Endodermal cell (in vitro differentiated cells): Measurements from ENCODE around the gene NFATC1. TPM values are rescaled to one million over a fixed set of nuclear protein-coding genes. Genes with fewer than 3 reads are reported as not detected.

ENCODE experiments used
- DNase-seq: peaks from one replicate; pipeline ENCODE4 v3.0.0-alpha.2; 2017
- H3K27ac ChIP-seq: 2 replicates; pipeline ENCODE4 v1.5.1; 2013; ENCODE audit warnings: mild to moderate bottlenecking, low read depth, low read length, moderate library complexity
- H3K27me3 ChIP-seq: 2 replicates; pipeline ENCODE4 v1.6.1; 2013; ENCODE audit warnings: mild to moderate bottlenecking, low read length, moderate library complexity; ENCODE audit not compliant: insufficient read depth, control insufficient read depth, poor library complexity, severe bottlenecking
- H3K36me3 ChIP-seq: 2 replicates; pipeline ENCODE4 v1.7.0; 2013; ENCODE audit warnings: mild to moderate bottlenecking, low read length, moderate library complexity; ENCODE audit not compliant: control insufficient read depth, insufficient read depth
- H3K4me1 ChIP-seq: one replicate; pipeline ENCODE4 v1.7.0; 2013; ENCODE audit warnings: low read length; ENCODE audit not compliant: control insufficient read depth, insufficient read depth
- H3K4me3 ChIP-seq: 2 replicates; pipeline ENCODE4 v1.5.1; 2013; ENCODE audit warnings: mild to moderate bottlenecking, low read length, moderate library complexity
- H3K9ac ChIP-seq: 2 replicates; pipeline ENCODE4 v1.6.1; 2013; ENCODE audit warnings: mild to moderate bottlenecking, low read length, moderate library complexity; ENCODE audit not compliant: poor library complexity, severe bottlenecking; ENCODE audit errors: extremely low read depth
- H3K9me3 ChIP-seq: 2 replicates; pipeline ENCODE4 v1.6.1; 2013; ENCODE audit warnings: mild to moderate bottlenecking, low read length, moderate library complexity; ENCODE audit not compliant: control insufficient read depth
- H3K27ac Mint-ChIP-seq: 2 replicates; pipeline ENCODE4 v1.8.0; 2020; ENCODE audit warnings: mixed read lengths
- H3K27me3 Mint-ChIP-seq: 2 replicates; pipeline ENCODE4 v1.8.0; 2021; ENCODE audit warnings: mild to moderate bottlenecking, mixed read lengths; ENCODE audit not compliant: insufficient read depth
- H3K36me3 Mint-ChIP-seq: 2 replicates; pipeline ENCODE4 v1.8.0; 2020; ENCODE audit warnings: low read depth, mixed read lengths
- H3K4me1 Mint-ChIP-seq: 2 replicates; pipeline ENCODE4 v1.8.0; 2020; ENCODE audit warnings: mixed read lengths
- H3K4me3 Mint-ChIP-seq: 2 replicates; pipeline ENCODE4 v1.8.0; 2020; ENCODE audit warnings: mild to moderate bottlenecking, moderate library complexity, mixed read lengths
- H3K9me3 Mint-ChIP-seq: 2 replicates; pipeline ENCODE4 v1.8.0; 2020; ENCODE audit warnings: mild to moderate bottlenecking, mixed read lengths
- CTCF ChIP-seq: fragments of 200-600 bp; sonication (generic); conservative IDR thresholded peaks from 2 replicates; pipeline ENCODE4 v1.5.0; 2021; ENCODE audit warnings: antibody characterized with exemption, mild to moderate bottlenecking
- WGBS, 2 experiments: methylation state at CpG; one replicate each; pipeline versions ENCODE4 v1.1.5 to v1.1.7; 2013; ENCODE audit warnings: missing lambda C conversion rate in 2 of 2, mixed read lengths in 1 of 2; ENCODE audit not compliant: insufficient coverage in 1 of 2, insufficient read length in 1 of 2; 5-methylcytosine and 5-hydroxymethylcytosine counted together
- total RNA-seq, 2 donors: library from RNA; stranded (reverse); fragmentation: NEBNext Ultra II Directional in 1 of 2; extraction: Animal tissue kit (Norgen Biotek cat#: 25700) in 1 of 2; gene quantifications; 2 replicates in 1 of 2; 3 replicates in 1 of 2; pipeline ENCODE4 v1.2.1, GENCODE V29; 2021

The NFATC1 gene
- total RNA-seq, 2 donors from 2014 or later = 23.4 to 32.5 TPM

GRCh38 chr18:79393181-79393634 lies 2.5 kb upstream of the NFATC1 start:
- Mint-ChIP-seq H3K4me3 (peak overlapping the region; percentile 63), H3K9me3 (no peaks in the 10 kb centered on the region), H3K36me3 (no peaks in the 10 kb centered on the region), H3K27ac (peak overlapping the region; percentile 90), H3K4me1 (peaks cover 7% of the 10 kb centered on the region), H3K27me3 (peaks cover 48% of the 10 kb centered on the region)
- no peaks in the 10 kb centered on the region for H3K36me3 ChIP-seq
- DNase-seq = peak; percentile 62
- TF ChIP-seq CTCF = no peak
- peaks cover under 1% of the 10 kb centered on the region for H3K4me1 ChIP-seq
- H3K9me3 ChIP-seq = no peaks in the 10 kb centered on the region
- H3K4me3 ChIP-seq = peak overlapping the region; percentile 73
- WGBS, 2 experiments = 21 to 25% methylated on average over 8 to 30 of the region's 30 CpGs
- H3K27me3 ChIP-seq = peaks cover 47% of the 10 kb centered on the region
- no peak overlapping the region for H3K27ac ChIP-seq
- H3K9ac ChIP-seq = peak overlapping the region; percentile 69

GRCh38 chr18:79393635-79394533 lies 1.8 kb upstream of the NFATC1 start:
- 0 to 2% methylated on average over 2 to 71 of the region's 83 CpGs for WGBS, 2 experiments
- Mint-ChIP-seq H3K4me3 (peak overlapping the region; percentile 63), H3K4me1 (peaks cover 1% of the 10 kb centered on the region), H3K36me3 (peaks cover 2% of the 10 kb centered on the region), H3K27ac (peak overlapping the region; percentile 90), H3K27me3 (peaks cover 55% of the 10 kb centered on the region), H3K9me3 (no peaks in the 10 kb centered on the region)
- no peak overlapping the region for H3K27ac ChIP-seq
- H3K9ac ChIP-seq = peak overlapping the region; percentile 69
- peaks cover 54% of the 10 kb centered on the region for H3K27me3 ChIP-seq
- no peaks in the 10 kb centered on the region for H3K4me1 ChIP-seq
- H3K9me3 ChIP-seq = no peaks in the 10 kb centered on the region
- peak; percentile 88 for DNase-seq
- H3K4me3 ChIP-seq = peak overlapping the region; percentile 73
- no peaks in the 10 kb centered on the region for H3K36me3 ChIP-seq
- no peak for TF ChIP-seq CTCF

- whole genome bisulfite sequencing, 2 experiments = 1 to 3% methylated on average over 28 to 67 of the region's 67 CpGs
- peak overlapping the region; percentile 25 for H3K9ac ChIP-seq
- H3K9me3 ChIP-seq = no peaks in the 10 kb centered on the region
- peak; percentile 85 for DNase-seq
- no peaks in the 10 kb centered on the region for H3K36me3 ChIP-seq
- peaks cover 62% of the 10 kb centered on the region for H3K27me3 ChIP-seq
- peak overlapping the region; percentile 82 for H3K27ac Mint-ChIP-seq
- peaks cover 60% of the 10 kb centered on the region for H3K27me3 Mint-ChIP-seq
- H3K36me3 Mint-ChIP-seq = peaks cover 2% of the 10 kb centered on the region
- H3K4me3 Mint-ChIP-seq = peak overlapping the region; percentile 48
- H3K27ac ChIP-seq = no peak overlapping the region
- H3K9me3 Mint-ChIP-seq = no peaks in the 10 kb centered on the region
- no peaks in the 10 kb centered on the region for H3K4me1 ChIP-seq
- peak overlapping the region; percentile 60 for H3K4me3 ChIP-seq
- peak; percentile 36 for TF ChIP-seq CTCF
- peaks cover 4% of the 10 kb centered on the region for H3K4me1 Mint-ChIP-seq
These were observed 1.0 kb upstream of the NFATC1 start for GRCh38 chr18:79394534-79395307.
